Aorta (tissue), 5 donors: ENCODE data around the gene TTC9B. TPM values are rescaled to one million over a fixed set of nuclear protein-coding genes. Genes with fewer than 3 reads are reported as not detected.
A peak's percentile ranks its signal among the peaks of the same experiment; 100 is the strongest.

Experiments used
- ATAC-seq: fragments of 200-7000 bp; cut with Tn5 transposase; one replicate; pipeline ENCODE4 v1.9.1; 2022; ENCODE audit warnings: moderate library complexity; ENCODE audit not compliant: low FRiP score
- DNase-seq, 2 donors: peaks; one replicate each; pipeline ENCODE4 v3.0.0-alpha.2; 2020
- H3K27ac ChIP-seq, 2 donors: one replicate each; pipeline ENCODE4 v1.5.1; 2013; ENCODE audit warnings: low read length in 2 of 2, mild to moderate bottlenecking in 2 of 2, moderate library complexity in 2 of 2, control low read depth in 1 of 2, inconsistent platforms in 1 of 2, low read depth in 1 of 2
- H3K27me3 ChIP-seq, 2 donors: one replicate each; pipeline ENCODE4 v1.6.1; 2013; ENCODE audit warnings: control low read depth in 1 of 2, low read length in 1 of 2, mild to moderate bottlenecking in 1 of 2, moderate library complexity in 1 of 2; ENCODE audit not compliant: insufficient read depth in 2 of 2, control insufficient read depth in 1 of 2
- H3K36me3 ChIP-seq, 2 donors: one replicate each; pipeline ENCODE4 v1.6.1; 2013; ENCODE audit warnings: control low read depth in 1 of 2, low read length in 1 of 2, mild to moderate bottlenecking in 1 of 2; ENCODE audit not compliant: insufficient read depth in 2 of 2, control insufficient read depth in 1 of 2
- H3K4me1 ChIP-seq, 2 donors: one replicate each; pipeline ENCODE4 v1.6.1; 2013; ENCODE audit warnings: low read length in 2 of 2, control low read depth in 1 of 2, mild to moderate bottlenecking in 1 of 2, moderate library complexity in 1 of 2; ENCODE audit not compliant: insufficient read depth in 2 of 2, control insufficient read depth in 1 of 2
- H3K4me3 ChIP-seq, 2 donors: one replicate each; pipeline ENCODE4 v1.5.1; 2013; ENCODE audit warnings: low read length in 2 of 2, control low read depth in 1 of 2, mild to moderate bottlenecking in 1 of 2
- H3K9me3 ChIP-seq: one replicate; pipeline ENCODE4 v1.6.1; 2013; ENCODE audit warnings: mild to moderate bottlenecking, low read length; ENCODE audit not compliant: control insufficient read depth
- WGBS, 2 donors: extraction: QIAGEN DNeasy Blood & Tissue Kit; methylation state at CpG; one replicate each; pipeline ENCODE4 v1.1.7; 2013; 5-methylcytosine and 5-hydroxymethylcytosine counted together
- intact Hi-C, 2 donors: fragments of 100-400 bp; cut with DNase I; formaldehyde crosslinking; loops; one replicate each; pipeline versions ENCODE4 v1.14.2 to v1.15.0; 2022
- polyA plus RNA-seq, 2 donors: library from polyadenylated mRNA; stranded (reverse); fragments of 200-250 nt; gene quantifications; one replicate each; pipeline ENCODE4 v1.2.3, GENCODE V29; 2013
- total RNA-seq, 2 donors: library from RNA; stranded (reverse); fragmentation: NEBNext Ultra II Directional; extraction: Animal tissue kit (Norgen Biotek cat#: 25700); gene quantifications; one replicate each; pipeline ENCODE4 v1.2.1, GENCODE V29; 2021
- donor health status: healthy with polysubstance abuse.
- donor health status: Bipolar disorder and iron deficiency.
- donor health status: DM: no; HTN: no; CAD: no.
- donor health status: DM: no; HTN: no; CAD: no.
- donor health status: DM: yes; HTN: yes; CAD: no.

The TTC9B gene
- total and polyA plus RNA-seq, 4 donors, result 0.26 TPM; not detected in 3

DNA sequence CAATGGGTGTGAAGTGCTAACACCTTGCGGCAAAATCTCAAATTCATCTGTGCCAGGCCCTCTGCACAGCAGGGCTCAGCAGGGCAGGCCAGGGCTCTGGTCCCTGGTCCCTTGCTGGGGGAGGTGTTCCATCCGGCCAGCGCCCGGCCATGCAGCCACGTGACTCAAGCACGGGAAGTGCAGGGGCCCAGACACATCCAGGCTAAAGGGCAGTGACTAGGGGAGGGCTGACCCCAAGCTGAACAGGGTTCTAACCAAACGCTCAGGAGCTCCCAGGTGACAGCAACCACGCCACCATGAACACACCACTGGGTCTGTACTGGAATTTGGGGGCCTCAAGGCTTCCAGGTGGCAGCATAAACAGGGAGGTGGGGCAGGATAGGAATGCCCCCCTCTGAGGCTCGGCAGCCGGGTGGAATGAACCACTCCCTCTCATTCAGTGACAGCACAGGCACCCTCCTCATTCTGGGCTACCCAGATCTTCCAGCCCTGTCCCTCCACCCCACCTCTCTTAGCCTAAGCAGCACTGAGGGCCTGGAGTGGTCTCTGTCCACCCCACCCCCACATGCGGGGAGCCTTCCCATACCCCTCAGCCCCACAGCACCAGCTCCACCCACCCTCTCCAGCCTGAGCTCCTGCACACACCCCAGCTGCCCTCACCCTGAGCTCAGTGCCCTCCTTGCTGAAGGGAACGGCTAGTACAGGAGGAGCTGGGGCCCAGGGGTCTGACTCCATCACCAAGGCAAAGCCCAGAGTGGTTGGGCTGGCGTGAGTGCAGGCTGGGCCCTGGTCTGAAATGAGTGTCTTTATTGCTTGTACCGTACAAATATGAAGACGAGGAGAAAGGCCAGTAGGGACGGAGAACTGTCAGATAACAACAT, 13.6 kb upstream of the TTC9B start:
- Histone ChIP-seq H3K9me3 (no peaks in the 10 kb centered on the region), H3K36me3 (peaks cover 0 to 2% of the 10 kb centered on the region in 2 donors), H3K4me3 (no peak overlapping the region), H3K4me1 (no peaks in the 10 kb centered on the region), H3K27ac (no peak overlapping the region), H3K27me3 (no peaks in the 10 kb centered on the region)
- ATAC-seq (no peak), DNase-seq (no peak)
- WGBS, 2 donors, result 55 to 62% methylated on average over 16 of the region's 16 CpGs
- intact Hi-C loops, result no loop called here

DNA sequence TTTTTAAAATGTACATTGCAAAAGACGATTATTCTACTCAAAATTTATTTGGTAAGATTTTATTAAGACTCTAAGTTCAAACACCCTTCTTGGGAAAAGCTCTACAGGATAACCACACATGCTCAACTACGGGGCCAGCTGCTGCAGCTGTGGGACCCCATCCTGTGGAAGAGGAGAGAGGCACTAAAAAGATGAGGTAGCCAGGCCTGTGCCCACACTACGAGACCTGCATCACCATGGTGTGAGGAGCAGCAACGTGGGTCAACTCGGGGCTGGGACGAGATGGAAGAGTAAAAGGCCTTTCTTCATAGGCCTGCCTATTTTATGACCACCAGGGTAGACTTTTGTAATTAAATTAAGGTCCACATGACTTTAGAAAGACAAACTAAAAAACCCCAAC, 12.9 kb upstream of the TTC9B start:
- H3K9me3 ChIP-seq, result no peaks in the 10 kb centered on the region
- H3K27ac ChIP-seq, result no peak overlapping the region
- intact Hi-C loops, result no loop called here
- no peaks in the 10 kb centered on the region for H3K27me3 ChIP-seq
- no peak for DNase-seq
- no peak for ATAC-seq
- peaks cover 0 to 2% of the 10 kb centered on the region in 2 donors for H3K36me3 ChIP-seq
- H3K4me1 ChIP-seq, result no peaks in the 10 kb centered on the region
- WGBS, 2 donors, result 77 to 83% methylated on average over 6 of the region's 6 CpGs
- H3K4me3 ChIP-seq, result no peak overlapping the region

DNA sequence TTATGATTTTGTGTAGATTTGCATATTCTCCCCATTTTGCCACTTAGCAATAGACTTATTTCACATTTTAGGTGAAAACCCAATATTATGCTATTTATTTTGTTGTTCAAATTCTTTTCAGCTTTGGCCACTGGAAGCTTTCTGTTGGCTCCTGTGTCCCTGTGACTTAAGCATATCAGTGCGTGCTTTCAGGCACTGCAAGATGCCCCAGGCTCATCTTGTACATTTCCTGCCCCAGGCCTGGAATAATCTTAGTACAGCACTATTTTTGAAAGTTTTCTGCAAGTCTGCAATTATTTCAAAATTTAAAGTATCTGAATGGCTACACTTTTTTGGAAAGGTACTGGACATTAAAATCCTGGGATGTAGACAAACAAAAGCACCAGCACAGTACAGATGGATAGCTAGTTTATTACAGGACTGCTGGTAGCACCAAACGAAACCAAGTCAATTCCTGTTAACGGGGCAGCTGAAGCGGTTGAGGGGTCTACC, 11.8 kb upstream of the TTC9B start:
- H3K4me3 ChIP-seq, result no peak overlapping the region
- H3K4me1 ChIP-seq, result no peaks in the 10 kb centered on the region
- no peaks in the 10 kb centered on the region for H3K27me3 ChIP-seq
- no peaks in the 10 kb centered on the region for H3K36me3 ChIP-seq
- no peaks in the 10 kb centered on the region for H3K9me3 ChIP-seq
- intact Hi-C loops, result no loop called here
- ATAC-seq, result no peak
- WGBS, 2 donors, result 58 to 61% methylated on average over 4 of the region's 4 CpGs
- DNase-seq, result no peak
- no peak overlapping the region for H3K27ac ChIP-seq

DNA sequence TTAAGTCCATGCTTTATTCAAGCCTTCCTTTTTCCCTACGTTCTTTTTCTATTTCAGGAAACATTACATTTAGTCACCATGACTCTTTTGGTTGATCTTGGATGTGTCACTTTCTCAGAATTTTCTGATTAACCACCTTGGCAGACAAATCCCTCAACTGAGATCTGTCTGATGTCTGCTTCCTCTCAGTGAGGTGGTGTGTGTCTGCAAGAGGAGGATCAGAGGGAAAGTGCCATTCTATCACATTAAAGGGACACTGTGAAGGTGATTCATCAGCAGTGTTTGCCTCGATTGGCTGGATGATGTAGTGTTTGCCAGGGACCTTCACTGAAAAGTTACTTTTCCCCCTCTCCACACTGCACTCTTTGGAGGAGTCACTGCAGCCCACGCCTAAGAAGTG, 11.3 kb upstream of the TTC9B start:
- no peak overlapping the region for H3K27ac ChIP-seq
- no peaks in the 10 kb centered on the region for H3K36me3 ChIP-seq
- no peaks in the 10 kb centered on the region for H3K9me3 ChIP-seq
- H3K4me1 ChIP-seq, result no peaks in the 10 kb centered on the region
- H3K27me3 ChIP-seq, result no peaks in the 10 kb centered on the region
- 16 to 20% methylated on average over 3 of the region's 3 CpGs for WGBS, 2 donors
- intact Hi-C loops, result no loop called here
- ATAC-seq (no peak), DNase-seq (no peak)
- H3K4me3 ChIP-seq, result no peak overlapping the region

DNA sequence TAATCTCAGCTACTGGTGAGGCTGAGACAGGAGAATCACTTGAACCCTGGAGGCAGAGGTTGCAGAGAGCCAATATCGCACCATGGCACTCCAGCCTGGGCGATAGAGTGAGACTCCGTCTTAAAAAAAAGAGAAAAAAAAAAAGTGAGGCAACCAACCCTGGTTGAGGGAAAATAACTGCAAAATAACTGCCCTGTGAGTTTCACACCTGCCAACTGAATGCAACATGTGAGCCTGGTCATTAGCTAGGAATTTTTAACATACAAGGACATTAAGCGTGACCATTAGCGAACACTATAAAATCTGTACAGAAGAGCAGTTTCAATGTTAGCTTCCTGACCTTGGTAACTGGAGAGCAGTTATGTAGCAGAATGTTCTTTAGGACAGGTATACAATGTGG, 10.7 kb upstream of the TTC9B start:
- no peaks in the 10 kb centered on the region for H3K36me3 ChIP-seq
- DNase-seq (no peak), ATAC-seq (no peak)
- H3K4me1 ChIP-seq, result no peaks in the 10 kb centered on the region
- H3K27me3 ChIP-seq, result no peaks in the 10 kb centered on the region
- no peak overlapping the region for H3K27ac ChIP-seq
- WGBS, 2 donors, result 85 to 89% methylated on average over 5 of the region's 5 CpGs
- H3K4me3 ChIP-seq, result no peak overlapping the region
- intact Hi-C loops, result no loop called here
- H3K9me3 ChIP-seq, result no peaks in the 10 kb centered on the region

DNA sequence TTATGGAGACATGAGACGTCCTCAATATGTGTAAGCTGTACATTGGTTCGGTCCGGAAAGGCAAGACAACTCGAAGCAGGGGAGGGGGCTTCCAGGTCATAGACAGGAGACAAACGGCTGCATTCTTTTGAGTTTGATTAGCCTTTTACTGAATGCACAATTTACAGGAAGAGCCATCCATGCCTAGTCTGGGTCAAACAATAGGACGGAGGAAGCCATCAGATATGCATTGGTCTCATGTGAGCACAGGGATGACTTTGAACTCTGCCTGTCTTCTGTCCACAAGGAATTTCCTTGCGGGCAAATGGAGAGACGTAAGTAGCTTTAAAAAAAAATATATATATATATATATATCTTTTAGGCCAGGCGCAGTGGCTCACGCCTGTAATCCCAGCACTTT, 10.2 kb upstream of the TTC9B start:
- H3K4me3 ChIP-seq, result no peak overlapping the region
- intact Hi-C loops, result no loop called here
- 66 to 71% methylated on average over 10 of the region's 10 CpGs for WGBS, 2 donors
- no peaks in the 10 kb centered on the region for H3K4me1 ChIP-seq
- H3K9me3 ChIP-seq, result no peaks in the 10 kb centered on the region
- no peaks in the 10 kb centered on the region for H3K27me3 ChIP-seq
- no peak overlapping the region for H3K27ac ChIP-seq
- DNase-seq (no peak), ATAC-seq (no peak)
- H3K36me3 ChIP-seq, result no peaks in the 10 kb centered on the region

DNA sequence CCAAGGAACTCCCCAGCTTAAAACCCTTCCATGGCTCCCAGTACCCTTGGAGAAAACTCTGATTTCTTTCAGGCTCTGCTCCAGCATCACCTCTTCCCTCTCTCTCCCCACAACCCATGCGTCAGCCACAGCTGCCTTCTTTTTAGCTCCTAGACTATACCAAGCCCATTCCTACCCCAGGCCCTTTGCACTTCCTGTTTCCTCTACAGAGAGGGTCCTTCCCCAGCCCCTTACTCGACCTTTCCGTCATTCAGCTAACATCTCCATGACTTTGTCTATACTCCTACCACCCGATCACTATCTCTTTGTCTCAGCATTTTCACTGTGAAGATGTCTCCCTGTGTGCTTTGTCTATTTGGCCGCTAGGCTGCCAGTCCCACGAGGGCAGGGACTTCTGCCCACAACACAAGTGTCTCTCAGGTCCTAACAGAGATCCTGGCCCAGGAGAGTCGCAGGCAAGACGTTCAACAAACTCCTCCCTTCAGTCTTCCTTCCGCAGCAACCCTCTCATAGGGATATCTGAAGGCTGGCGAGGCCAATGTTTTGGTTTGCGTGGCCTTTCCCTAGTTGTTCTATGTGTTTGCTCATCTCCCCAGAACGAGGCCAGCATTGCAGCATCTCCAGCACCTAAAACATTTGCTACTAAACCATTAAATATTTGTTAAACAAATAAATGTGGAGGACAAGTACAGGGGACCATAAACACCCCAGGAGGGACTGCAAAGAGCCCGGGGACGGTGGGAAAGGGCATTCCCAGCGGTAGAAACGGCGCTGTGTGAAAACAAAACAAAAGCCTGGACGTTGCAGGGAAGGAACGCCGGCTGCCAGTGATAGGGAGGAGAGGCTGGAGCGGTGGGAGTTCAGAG, 7.5 kb upstream of the TTC9B start:
- no peak overlapping the region for H3K27ac ChIP-seq
- 20 to 22% methylated on average over 21 of the region's 21 CpGs for WGBS, 2 donors

DNA sequence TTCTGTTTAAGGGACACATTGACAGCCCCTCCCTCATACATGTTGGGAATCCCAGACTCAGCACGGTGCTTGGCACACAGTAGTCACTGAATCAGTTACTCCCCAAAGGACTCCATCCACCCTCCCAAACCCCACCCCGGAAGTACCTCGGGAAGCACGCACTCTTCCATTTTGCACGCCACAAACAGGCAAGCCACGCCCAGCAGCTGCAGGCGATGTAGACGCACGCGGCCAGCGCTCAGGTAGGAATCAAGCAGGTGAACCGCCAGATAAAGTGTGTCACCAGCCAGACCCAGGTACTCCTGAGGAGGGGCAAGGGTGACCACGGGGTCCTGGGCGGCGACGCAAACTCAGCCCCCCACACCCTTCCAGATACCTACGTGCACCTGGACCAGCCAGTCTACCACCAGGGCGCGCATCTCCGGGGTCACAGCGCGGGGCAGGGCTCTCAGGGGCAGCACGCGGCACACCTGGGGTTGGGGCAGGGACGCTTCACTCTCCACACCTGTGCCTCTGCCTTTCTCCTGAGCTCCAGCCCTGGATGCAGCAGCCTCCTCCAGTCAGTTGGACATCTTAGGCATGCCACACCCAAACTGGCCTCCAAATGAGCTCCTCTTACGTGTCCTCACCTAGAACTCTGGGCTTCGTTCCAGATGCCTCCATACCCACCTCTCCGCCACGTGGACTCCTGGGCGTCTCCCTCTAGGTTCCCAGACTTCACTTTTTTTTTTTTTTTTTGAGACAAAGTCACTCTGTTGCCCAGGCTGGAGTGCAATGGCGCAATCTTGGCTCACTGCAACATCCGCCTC, 6.4 kb upstream of the TTC9B start:
- intact Hi-C loops, result no loop called here
- Histone ChIP-seq H3K27me3 (no peaks in the 10 kb centered on the region), H3K36me3 (no peaks in the 10 kb centered on the region), H3K27ac (no peak overlapping the region), H3K9me3 (no peaks in the 10 kb centered on the region), H3K4me1 (no peaks in the 10 kb centered on the region), H3K4me3 (no peak overlapping the region)
- DNase-seq (no peak), ATAC-seq (peak; percentile 21)
- WGBS, 2 donors, result 81 to 82% methylated on average over 32 of the region's 32 CpGs

More for the DNA sequence above, 7.5 kb upstream of the TTC9B start:
- no peaks in the 10 kb centered on the region for H3K36me3 ChIP-seq
- no peaks in the 10 kb centered on the region for H3K4me1 ChIP-seq
- no peak overlapping the region for H3K4me3 ChIP-seq
- intact Hi-C loops, result no loop called here
- ATAC-seq, result no peak
- H3K9me3 ChIP-seq, result no peaks in the 10 kb centered on the region
- no peaks in the 10 kb centered on the region for H3K27me3 ChIP-seq
- DNase-seq, result no peak
